RPMI7951 (cell line): ENCODE data around the gene ZBTB21. TPM values are rescaled to one million over a fixed set of nuclear protein-coding genes. Genes with fewer than 3 reads are reported as not detected.

Source experiments
- DNase-seq: peaks from one replicate; pipeline ENCODE4 v3.0.0-alpha.2; 2012; ENCODE audit warnings: low read depth
- total RNA-seq: library from RNA; depleted of rRNA; stranded (reverse); fragments of >200 nt; shearing (Covaris generic); gene quantifications from 2 replicates; pipeline ENCODE4 v1.2.3, GENCODE V29; 2014

The ZBTB21 gene
- total RNA-seq, 1 experiment from 2014 or later = 15.7 TPM

- DNase-seq = peak; percentile 99
Measured at GRCh38 chr21:42040411-42041180, 30.4 kb upstream of the ZBTB21 start.

GRCh38 chr21:42039911-42040351, 29.8 kb upstream of the ZBTB21 start:
- peak; percentile 91 for DNase-seq

GRCh38 chr21:42039470-42039901, 29.3 kb upstream of the ZBTB21 start:
- peak; percentile 63 for DNase-seq

GRCh38 chr21:42038826-42039425, 28.8 kb upstream of the ZBTB21 start:
- DNase-seq = peak; percentile 68

GRCh38 chr21:42038393-42038792, 28.2 kb upstream of the ZBTB21 start:
- no peak for DNase-seq

GRCh38 chr21:42037943-42038342, 27.8 kb upstream of the ZBTB21 start:
- DNase-seq = no peak

GRCh38 chr21:42037516-42037915, 27.4 kb upstream of the ZBTB21 start:
- DNase-seq = no peak

- no peak for DNase-seq
Measured at GRCh38 chr21:42036313-42036712, 26.2 kb upstream of the ZBTB21 start.

GRCh38 chr21:42032968-42033367, 22.8 kb upstream of the ZBTB21 start:
- no peak for DNase-seq

- DNase-seq = no peak
Measured at GRCh38 chr21:42032266-42032665, 22.1 kb upstream of the ZBTB21 start.

- no peak for DNase-seq
Measured at GRCh38 chr21:42031816-42032215, 21.7 kb upstream of the ZBTB21 start.

- DNase-seq = no peak
Measured at GRCh38 chr21:42031241-42031640, 21.1 kb upstream of the ZBTB21 start.

GRCh38 chr21:42030311-42030710, 20.2 kb upstream of the ZBTB21 start:
- no peak for DNase-seq

GRCh38 chr21:42028766-42029425, 18.7 kb upstream of the ZBTB21 start:
- no peak for DNase-seq

GRCh38 chr21:42027822-42028765, 17.9 kb upstream of the ZBTB21 start:
- DNase-seq = no peak

GRCh38 chr21:42027085-42027821, 17.1 kb upstream of the ZBTB21 start:
- peak; percentile 20 for DNase-seq

- DNase-seq = no peak
Measured at GRCh38 chr21:42026082-42026435, 15.9 kb upstream of the ZBTB21 start.

- DNase-seq = peak; percentile 78
Measured at GRCh38 chr21:42025376-42026081, 15.4 kb upstream of the ZBTB21 start.

GRCh38 chr21:42022906-42023305, 12.7 kb upstream of the ZBTB21 start:
- DNase-seq = no peak

- DNase-seq = no peak
Measured at GRCh38 chr21:42022091-42022430, 11.9 kb upstream of the ZBTB21 start.
